ENCODE measurements around the gene KCNIP1.

GRCh38 chr5:170508036-170508435 is 4.2 kb downstream of the KCNIP1 start:
- TF ChIP-seq CTCF (optimal IDR thresholded peaks at IDR 0.05 in 1 of 3, IDR thresholded peaks at IDR 0.05 in 1 of 3, conservative IDR thresholded peaks at IDR 0.05 in 1 of 3; ENCODE audit: extremely low read depth in 1 of 3, insufficient read depth in 2 of 3, low read length in 3 of 3) = no peak
- no peak for TF ChIP-seq EZH2 (IDR thresholded peaks at IDR 0.05; ENCODE audit: low read length)

Measured in keratinocyte (primary cell).